Measurements from ENCODE around the gene HLF.

GRCh38 chr17:55272711-55273578, 8.2 kb downstream of the HLF start:
- TF ChIP-seq POLR2A (IDR thresholded peaks at IDR 0.05; ENCODE audit: low read depth, low read length) (no peak), TAF1 (IDR thresholded peaks at IDR 0.05; ENCODE audit: low read depth, low read length) (no peak), POLR2AphosphoS5 (IDR thresholded peaks at IDR 0.05; ENCODE audit: low read depth, low read length) (no peak), PAX5 (IDR thresholded peaks at IDR 0.05; ENCODE audit: insufficient read depth, low read length, severe bottlenecking) (no peak), SPI1 (IDR thresholded peaks at IDR 0.05; ENCODE audit: low read depth, low read length) (no peak)
